ENCODE data around the gene OR51G1.

GRCh38 chr11:4957396-4957795, 33.3 kb upstream of the OR51G1 start:
- no peak for TF ChIP-seq CTCF (conservative IDR thresholded peaks at IDR 0.05 in 1 of 2, IDR thresholded peaks at IDR 0.05 in 1 of 2; ENCODE audit: low read depth in 1 of 2, low read length in 2 of 2)
- no peak for TF ChIP-seq EZH2 (IDR thresholded peaks at IDR 0.05; ENCODE audit: low read length, missing control alignments)
